GM21390 (cell line): Measurements from ENCODE around the gene NFAM1.

ENCODE experiments used
- ATAC-seq: cut with Tn5 transposase; IDR thresholded peaks from one replicate; pipeline ENCODE4 v1.9.1; 2021; ENCODE audit not compliant: unreplicated experiment

The NFAM1 gene

DNA sequence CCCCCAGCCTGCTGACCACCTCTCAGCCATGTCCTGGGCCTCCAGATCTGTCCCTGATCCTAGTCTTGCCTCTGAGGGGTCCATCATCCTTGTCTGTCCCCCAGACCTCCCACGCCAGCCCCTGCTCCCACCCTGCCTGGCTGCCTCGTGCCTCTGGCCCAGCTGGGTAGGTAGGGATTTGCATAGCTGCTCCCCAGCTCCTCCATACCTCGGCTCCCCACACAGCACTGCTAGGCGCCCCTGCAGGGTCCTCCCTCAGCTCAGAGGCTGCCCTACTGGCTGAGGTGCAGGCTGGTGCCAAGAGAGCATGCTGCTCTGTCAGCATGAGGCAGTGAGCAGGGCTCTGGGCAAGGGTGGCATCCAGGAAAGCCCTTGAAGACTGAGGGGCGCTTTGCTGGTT lies 47.7 kb downstream of the NFAM1 start:
- ATAC-seq, result no peak

- ATAC-seq, result no peak
These were observed 48.3 kb downstream of the NFAM1 start for GRCh38 chr22:42383851-42384417.

DNA sequence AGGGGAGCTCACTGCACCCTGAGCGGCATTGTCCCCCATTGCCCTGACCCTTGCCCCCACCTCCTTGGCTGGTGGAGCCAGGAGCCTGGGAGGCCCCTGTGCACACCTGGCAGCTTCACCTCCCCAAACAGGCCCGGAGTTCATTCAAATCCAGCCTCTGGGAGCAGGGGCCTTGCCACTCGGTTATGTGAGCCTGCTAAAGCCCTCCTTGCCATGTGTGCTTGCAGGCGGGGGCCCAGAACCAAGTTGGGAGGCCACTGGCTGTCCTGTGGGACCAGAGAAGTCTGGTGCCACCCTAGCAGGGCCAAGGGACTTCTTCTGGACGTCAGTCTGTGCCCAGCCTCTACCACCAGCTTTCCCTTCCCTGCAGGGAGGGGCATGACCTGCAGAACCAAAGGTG lies 48.9 kb downstream of the NFAM1 start:
- ATAC-seq, result no peak

DNA sequence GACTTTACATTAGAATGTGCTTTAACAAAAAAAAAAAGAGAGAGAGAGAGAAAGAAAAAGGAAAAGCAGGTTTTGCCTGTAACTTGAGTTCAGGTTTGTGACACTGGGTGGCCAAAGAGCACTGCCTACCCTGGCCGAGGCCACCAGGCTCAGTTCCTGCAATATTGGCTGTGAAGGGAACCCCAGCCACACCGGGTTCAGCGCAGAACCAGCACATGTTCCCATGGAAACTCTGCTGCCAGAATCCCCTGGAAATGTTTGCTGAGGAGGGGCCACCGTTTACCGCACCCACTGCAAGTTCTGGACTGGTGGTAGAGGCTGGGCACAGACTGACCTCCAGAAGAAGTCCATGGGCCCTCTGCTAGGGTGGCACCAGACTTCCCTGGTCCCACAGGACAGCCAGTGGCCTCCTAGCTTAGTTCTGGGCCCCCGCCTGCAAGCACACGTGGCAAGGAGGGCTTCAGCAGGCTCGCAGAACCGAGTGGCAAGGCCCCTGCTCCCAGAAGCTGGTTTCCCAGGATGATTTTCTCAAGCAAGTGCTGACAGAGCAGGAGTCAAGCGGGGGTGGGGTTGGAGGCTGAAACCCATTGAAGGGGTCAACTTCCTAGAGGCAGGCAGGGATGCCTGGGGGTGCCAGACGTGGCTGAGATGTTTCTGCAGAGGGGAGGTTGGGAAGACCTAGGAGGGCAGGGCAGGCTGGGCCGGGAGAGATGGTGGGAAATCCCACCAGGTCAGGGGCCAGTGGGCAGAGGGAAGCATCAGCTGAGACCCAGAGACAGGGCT lies 51.2 kb downstream of the NFAM1 start:
- no peak for ATAC-seq

DNA sequence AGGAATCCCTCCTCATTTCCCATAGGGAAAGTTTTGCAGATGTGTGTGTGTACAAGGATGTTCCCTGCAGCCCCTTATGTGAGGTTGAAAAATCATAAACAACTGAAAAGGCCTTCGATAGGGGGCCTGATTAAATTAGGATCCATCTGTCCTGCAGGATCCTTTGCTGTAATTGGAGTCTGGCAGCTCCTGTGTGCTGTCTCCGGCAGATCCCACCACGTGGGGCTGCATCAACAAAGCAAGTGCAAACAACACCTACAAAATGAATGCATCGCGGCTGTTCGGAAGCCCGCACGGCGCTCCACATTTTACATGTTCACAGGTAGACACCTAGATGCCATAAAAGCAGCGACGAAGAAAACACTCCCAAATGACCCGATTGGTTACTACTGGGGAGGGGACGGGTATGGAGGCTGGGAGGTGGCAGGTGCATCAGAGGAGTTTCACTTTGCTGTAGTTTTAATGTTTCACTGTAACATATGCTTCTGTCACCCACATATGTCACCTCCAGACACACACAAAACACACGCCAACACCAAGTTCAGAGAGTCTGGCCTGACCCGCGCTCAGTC lies 52.2 kb downstream of the NFAM1 start:
- no peak for ATAC-seq

DNA sequence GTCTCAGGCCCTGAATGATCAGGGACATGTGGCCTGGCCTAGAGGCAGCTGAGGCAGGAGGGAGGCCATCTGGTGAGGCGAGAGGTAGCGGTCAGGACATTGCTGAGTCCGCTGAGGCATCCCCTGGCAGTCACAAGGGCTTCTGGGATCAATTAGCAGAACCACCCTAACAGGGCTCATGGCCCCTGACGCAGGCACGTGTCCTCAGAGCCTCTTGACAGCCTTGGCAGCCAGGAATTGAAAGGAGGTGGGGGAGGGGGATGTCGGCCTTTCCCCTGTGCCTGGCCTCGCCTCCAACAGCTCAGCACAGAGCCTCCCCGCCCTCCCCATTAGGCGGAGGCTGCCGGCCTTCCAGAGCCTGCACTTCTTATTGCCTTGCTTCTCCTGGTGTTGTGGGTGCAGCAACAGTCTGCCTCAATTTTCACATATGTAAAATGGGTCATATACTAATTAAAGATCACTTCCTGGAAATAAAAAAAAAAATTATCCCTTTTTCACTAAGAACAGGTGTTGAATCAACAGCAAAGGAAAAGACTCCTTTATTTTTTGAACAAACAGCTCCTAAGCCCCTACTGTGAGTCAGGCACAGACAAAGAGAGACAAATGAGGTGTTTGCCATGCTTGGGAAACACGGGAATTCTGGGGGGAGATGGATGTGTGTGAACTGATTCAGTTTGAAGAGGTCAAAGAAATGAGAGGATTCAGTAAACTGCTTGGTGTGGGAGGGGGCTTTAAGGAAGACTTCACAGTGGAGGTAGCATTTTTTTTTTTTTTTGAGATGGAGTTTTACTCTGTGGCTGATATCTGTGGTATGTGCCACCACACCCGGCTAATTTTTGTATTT lies 55.3 kb downstream of the NFAM1 start:
- no peak for ATAC-seq

DNA sequence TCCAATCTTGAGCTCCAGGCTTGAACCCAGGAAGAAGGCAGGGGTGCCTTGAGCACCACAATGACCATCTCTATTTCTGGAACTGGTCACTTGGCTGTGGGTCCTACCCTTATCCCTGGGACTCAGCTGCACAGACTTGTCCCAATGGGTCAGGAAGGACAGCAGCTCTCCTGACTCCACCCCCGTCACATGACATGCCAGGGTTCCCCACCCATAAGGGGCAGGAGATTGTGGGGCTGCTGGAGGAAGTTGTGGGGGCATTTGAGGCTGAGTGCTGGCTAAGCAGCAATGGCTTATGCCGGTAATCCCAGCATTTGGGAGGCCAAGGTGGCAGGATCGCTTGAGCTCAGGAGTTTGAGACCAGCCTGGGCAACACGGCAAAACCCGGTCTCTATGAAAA lies 56.2 kb downstream of the NFAM1 start:
- no peak for ATAC-seq

- ATAC-seq, result no peak
These were observed 59.2 kb downstream of the NFAM1 start for GRCh38 chr22:42372976-42373375.

DNA sequence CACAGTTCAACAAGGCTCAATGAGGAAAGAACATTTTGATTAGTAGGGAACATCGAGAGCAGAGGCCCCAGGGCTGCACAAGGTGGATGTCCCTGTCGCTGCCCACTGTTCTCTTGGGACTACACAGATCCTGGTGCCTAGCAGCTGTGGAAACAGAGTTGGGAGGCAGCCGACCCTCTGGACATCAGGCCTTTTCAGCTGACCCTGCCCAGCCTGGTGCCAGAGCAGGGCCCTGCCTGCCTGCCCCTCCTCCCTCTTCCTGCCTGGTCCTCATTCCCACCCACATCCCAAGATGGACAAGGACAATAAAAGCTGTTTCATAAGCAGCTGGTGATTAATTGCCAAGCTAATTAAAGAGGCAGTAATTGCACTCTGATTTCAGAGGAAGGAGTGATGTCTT lies 60.7 kb downstream of the NFAM1 start:
- ATAC-seq, result no peak

GRCh38 chr22:42371099-42371498 lies 61.1 kb downstream of the NFAM1 start:
- ATAC-seq, result no peak

DNA sequence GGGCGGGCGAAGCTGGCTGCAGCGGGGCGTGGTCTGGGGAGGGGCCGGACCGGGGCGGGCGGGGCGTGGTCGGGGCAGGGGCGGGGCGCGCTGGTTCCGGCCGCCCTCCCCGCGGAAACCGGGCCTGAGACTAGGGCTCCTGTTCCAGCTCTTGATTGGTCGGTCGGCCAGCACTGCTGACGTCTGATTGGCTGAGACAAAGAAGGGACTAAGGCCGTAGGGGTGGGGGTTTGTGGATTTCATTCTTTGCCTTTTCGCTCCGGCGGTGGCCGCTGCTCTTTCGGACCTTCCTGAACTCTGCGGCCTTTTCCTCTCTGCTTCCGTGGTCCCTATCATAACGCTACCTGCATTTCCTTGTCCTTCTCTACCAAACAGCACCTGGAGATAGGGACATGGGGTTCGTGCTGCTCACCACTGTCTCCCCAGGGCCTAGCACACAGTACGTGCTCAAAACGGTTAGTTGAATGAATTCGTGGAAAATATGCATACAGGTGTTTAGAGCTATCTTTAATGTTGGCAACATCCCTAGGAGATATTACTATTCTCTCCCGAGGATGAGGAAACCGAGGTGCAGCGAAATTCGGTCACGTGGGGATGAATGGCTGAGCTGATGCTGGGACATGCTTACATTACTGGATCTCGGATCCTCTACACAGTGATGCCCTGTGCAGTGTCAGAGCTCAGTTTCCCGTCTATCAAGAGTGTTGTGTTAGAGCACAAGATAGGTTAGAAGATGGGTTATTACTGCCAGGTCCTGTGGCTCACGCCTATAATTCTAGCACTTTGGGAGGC lies 62.8 kb downstream of the NFAM1 start:
- ATAC-seq, result peak; percentile 88

DNA sequence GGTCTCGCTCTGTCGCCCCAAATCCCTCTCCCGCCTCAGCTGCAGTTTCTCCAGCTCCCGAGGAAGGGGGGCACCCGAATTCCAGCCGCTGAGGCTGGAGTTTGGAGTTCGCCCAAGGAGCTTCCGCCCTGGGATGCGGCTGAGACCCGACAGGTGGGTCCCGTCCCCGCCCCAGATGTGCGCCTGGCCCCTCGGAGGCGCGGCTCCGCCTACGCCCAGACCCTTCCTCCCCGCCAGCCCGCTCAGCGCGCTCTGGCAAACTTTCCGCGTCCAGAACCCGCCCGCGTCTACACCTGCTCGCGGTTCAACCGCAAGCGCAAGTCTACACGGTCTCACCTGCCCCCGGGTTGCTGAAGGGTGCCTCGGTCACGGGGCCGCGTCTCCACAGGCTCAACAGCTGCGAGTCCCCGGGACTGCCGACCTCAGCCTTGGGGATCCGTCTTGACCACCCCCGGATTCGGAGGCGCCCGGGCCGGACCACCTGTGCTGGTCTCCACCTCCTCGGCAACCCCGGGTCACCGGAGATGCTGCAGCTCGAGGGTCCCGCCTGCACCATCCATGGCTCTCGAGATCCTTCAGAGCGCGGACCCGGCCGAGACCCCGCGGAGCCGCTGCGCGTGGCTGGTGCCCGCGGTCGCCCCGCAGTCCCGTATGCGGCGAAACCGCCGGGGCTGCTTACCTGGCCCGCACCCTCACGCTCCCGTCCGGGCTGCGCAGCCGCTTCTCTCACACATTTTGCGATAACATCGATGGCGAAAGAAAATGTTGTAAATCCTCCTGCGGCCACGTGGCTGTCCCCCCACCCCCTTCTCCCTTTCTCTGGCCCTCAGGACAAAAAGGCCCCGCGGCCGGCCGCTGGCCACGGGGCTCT lies 63.6 kb downstream of the NFAM1 start:
- ATAC-seq, result peak; percentile 16

- ATAC-seq, result no peak
These were observed 64.2 kb downstream of the NFAM1 start for GRCh38 chr22:42367980-42368378.

DNA sequence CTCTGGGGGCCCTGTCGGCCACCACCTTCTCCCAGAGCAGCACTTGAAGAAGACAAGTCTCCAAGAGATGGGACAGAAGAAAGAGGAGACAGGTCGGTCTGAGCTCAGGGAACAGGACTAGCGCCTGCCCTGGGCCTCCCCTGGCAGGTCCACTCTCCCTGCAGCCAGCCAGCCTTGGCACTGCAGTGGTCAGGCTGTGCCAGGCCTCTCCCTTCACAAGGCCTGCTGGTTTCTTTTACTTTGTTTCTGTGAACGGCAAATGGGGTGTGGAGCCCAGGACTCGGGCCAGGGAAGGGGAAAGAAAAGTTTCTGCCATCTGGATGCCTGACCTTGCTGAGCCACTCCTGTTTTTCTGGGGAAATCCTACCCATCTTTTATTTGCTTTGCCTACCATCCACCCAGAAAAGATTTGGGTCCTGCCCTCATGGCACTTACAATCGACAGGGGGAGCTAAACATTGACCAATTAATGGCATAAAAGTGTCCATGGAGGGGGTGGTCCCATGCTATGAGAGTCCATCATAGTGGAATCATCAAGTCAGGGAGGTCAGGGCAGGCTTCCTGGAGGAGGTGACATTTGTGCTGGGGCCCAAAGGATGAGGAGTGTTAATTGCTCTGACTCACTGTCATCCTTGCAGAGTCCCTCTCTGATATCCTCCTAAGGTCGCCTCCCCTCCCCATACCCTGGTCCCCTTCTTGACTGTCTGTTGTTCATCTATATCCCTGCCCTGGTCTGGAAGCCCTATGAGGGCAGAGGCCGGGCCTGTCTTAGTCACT lies 65.2 kb downstream of the NFAM1 start:
- no peak for ATAC-seq

GRCh38 chr22:42365942-42366695 lies 66.1 kb downstream of the NFAM1 start:
- ATAC-seq, result no peak

GRCh38 chr22:42365111-42365865 lies 66.9 kb downstream of the NFAM1 start:
- ATAC-seq, result no peak

- ATAC-seq, result no peak
These were observed 67.5 kb downstream of the NFAM1 start for GRCh38 chr22:42364604-42365110.
